Tibial nerve (tissue), 4 donors: ENCODE measurements around the gene ABR.

Experiments
- CTCF ChIP-seq, 5 experiments: fragments of 200-600 bp in 3 of 5; fragments of 450-650 bp in 2 of 5; sonication (generic) in 3 of 5; IDR thresholded peaks; one replicate each; pipeline ENCODE4 v1.5.1; 2016 to 2019; ENCODE audit warnings: antibody characterized with exemption in 5 of 5, mild to moderate bottlenecking in 3 of 5, moderate library complexity in 2 of 5
- EP300 ChIP-seq, 2 donors: sonication (generic); formaldehyde crosslinking; IDR thresholded peaks; one replicate each; pipeline ENCODE4 v1.6.1; 2017; ENCODE audit warnings: antibody characterized with exemption in 2 of 2, mild to moderate bottlenecking in 1 of 2

- TF ChIP-seq CTCF (IDR thresholded peaks at IDR 0.05) (no peak), EP300 (IDR thresholded peaks at IDR 0.05) (no peak)
These were observed 186.8 kb downstream of the ABR start for GRCh38 chr17:992933-993332.
